ENCODE measurements around the gene B3GLCT.

GRCh38 chr13:31261241-31261640 is 61.5 kb downstream of the B3GLCT start:
- TF ChIP-seq CTCF (IDR thresholded peaks at IDR 0.05) (no peak), POLR2A (IDR thresholded peaks at IDR 0.05) (no peak), POLR2AphosphoS5 (IDR thresholded peaks at IDR 0.05) (no peak), EP300 (IDR thresholded peaks at IDR 0.05; ENCODE audit: low read depth) (no peak)
